Mesenchymal stem cell (in vitro differentiated cells and primary cell): ENCODE results near the gene MXI1.
"Not testable (repeated sequence)": the region's sequence is repeated elsewhere in the genome, so short reads cannot be mapped to it uniquely, and the experiment has no call there.

ENCODE experiments used
- DNase-seq: peaks from one replicate; pipeline ENCODE4 v3.0.0-alpha.2; 2013
- H2AFZ ChIP-seq: one replicate; pipeline ENCODE4 v1.6.1; 2013; ENCODE audit warnings: low read depth, mild to moderate bottlenecking, control low read depth, inconsistent platforms, low read length, moderate library complexity
- H2AK5ac ChIP-seq: 2 replicates; pipeline ENCODE4 v1.6.1; 2013; ENCODE audit warnings: low read length, moderate library complexity, mild to moderate bottlenecking, inconsistent platforms; ENCODE audit not compliant: severe bottlenecking
- H2BK120ac ChIP-seq: one replicate; pipeline ENCODE4 v1.6.1; 2013; ENCODE audit warnings: low read depth, mild to moderate bottlenecking, inconsistent platforms, low read length, moderate library complexity
- H2BK12ac ChIP-seq, 2 experiments: one replicate each; pipeline ENCODE4 v1.6.1; 2013; ENCODE audit warnings: inconsistent platforms in 2 of 2, low read length in 2 of 2, mild to moderate bottlenecking in 2 of 2, moderate library complexity in 2 of 2, control low read depth in 1 of 2
- H2BK15ac ChIP-seq: one replicate; pipeline ENCODE4 v1.6.1; 2013; ENCODE audit warnings: mild to moderate bottlenecking, low read depth, inconsistent platforms; ENCODE audit not compliant: poor library complexity, severe bottlenecking
- H2BK5ac ChIP-seq: 2 replicates; pipeline ENCODE4 v1.6.1; 2013; ENCODE audit warnings: low read depth, mild to moderate bottlenecking, low read length, control low read depth, inconsistent platforms; ENCODE audit not compliant: poor library complexity, severe bottlenecking
- H3K14ac ChIP-seq, 2 experiments: one replicate each; pipeline ENCODE4 v1.6.1; 2013; ENCODE audit warnings: inconsistent platforms in 2 of 2, low read length in 2 of 2, control low read depth in 1 of 2, mild to moderate bottlenecking in 1 of 2, moderate library complexity in 1 of 2
- H3K18ac ChIP-seq, 2 experiments: one replicate each; pipeline ENCODE4 v1.6.1; 2013; ENCODE audit warnings: inconsistent platforms in 2 of 2, low read length in 2 of 2, control low read depth in 1 of 2, low read depth in 1 of 2, mild to moderate bottlenecking in 1 of 2
- H3K23ac ChIP-seq, 2 experiments: one replicate each; pipeline ENCODE4 v1.6.1; 2013; ENCODE audit warnings: inconsistent platforms in 2 of 2, low read length in 2 of 2, mild to moderate bottlenecking in 2 of 2, moderate library complexity in 2 of 2, control low read depth in 1 of 2
- H3K27ac ChIP-seq: 2 replicates; pipeline ENCODE4 v1.5.1; 2013; ENCODE audit warnings: mild to moderate bottlenecking, moderate library complexity, low read length, control low read depth, inconsistent platforms; ENCODE audit not compliant: poor library complexity, severe bottlenecking
- H3K27me3 ChIP-seq, 2 experiments: 2 replicates each; pipeline versions ENCODE4 v1.6.1 to v1.7.0; 2013; ENCODE audit warnings: low read length in 2 of 2, mild to moderate bottlenecking in 2 of 2, moderate library complexity in 2 of 2, control low read depth in 1 of 2, inconsistent platforms in 1 of 2; ENCODE audit not compliant: control insufficient read depth in 1 of 2, insufficient read depth in 1 of 2
- H3K36me3 ChIP-seq, 2 experiments: 2 replicates each; pipeline versions ENCODE4 v1.6.1 to v1.7.0; 2013; ENCODE audit warnings: low read length in 2 of 2, control low read depth in 1 of 2, inconsistent platforms in 1 of 2, low read depth in 1 of 2, mild to moderate bottlenecking in 1 of 2; ENCODE audit not compliant: insufficient read depth in 2 of 2, control insufficient read depth in 1 of 2
- H3K4ac ChIP-seq, 2 experiments: one replicate each; pipeline ENCODE4 v1.6.1; 2013; ENCODE audit warnings: inconsistent platforms in 2 of 2, low read length in 2 of 2, mild to moderate bottlenecking in 2 of 2, moderate library complexity in 2 of 2, control low read depth in 1 of 2, low read depth in 1 of 2
- H3K4me1 ChIP-seq: 2 replicates; pipeline ENCODE4 v1.6.1; 2013; ENCODE audit warnings: low read depth, low read length, control low read depth; ENCODE audit not compliant: control insufficient read depth, insufficient read depth
- H3K4me2 ChIP-seq: 2 replicates; pipeline ENCODE4 v1.6.1; 2013; ENCODE audit warnings: low read length, mild to moderate bottlenecking, inconsistent platforms; ENCODE audit not compliant: poor library complexity, severe bottlenecking
- H3K4me3 ChIP-seq, 2 experiments: 2 replicates each; pipeline versions ENCODE4 v1.5.1 to v1.7.0; 2013; ENCODE audit warnings: low read length in 2 of 2, mild to moderate bottlenecking in 2 of 2, control low read depth in 1 of 2, low read depth in 1 of 2; ENCODE audit not compliant: insufficient read depth in 1 of 2
- H3K79me1 ChIP-seq: replicated peaks from 2 replicates; pipeline ENCODE4 v1.6.1; 2013; ENCODE audit warnings: mild to moderate bottlenecking, control low read depth, low read length, inconsistent platforms; ENCODE audit not compliant: poor library complexity, severe bottlenecking
- H3K9ac ChIP-seq: 2 replicates; pipeline ENCODE4 v1.7.0; 2013; ENCODE audit warnings: mild to moderate bottlenecking, low read length, moderate library complexity
- H3K9me3 ChIP-seq: 2 replicates; pipeline ENCODE4 v1.7.0; 2013; ENCODE audit warnings: mild to moderate bottlenecking, low read length; ENCODE audit not compliant: control insufficient read depth
- H4K8ac ChIP-seq: one replicate; pipeline ENCODE4 v1.6.1; 2013; ENCODE audit warnings: inconsistent platforms, mild to moderate bottlenecking, low read length, moderate library complexity
- H4K91ac ChIP-seq: one replicate; pipeline ENCODE4 v1.6.1; 2013; ENCODE audit warnings: mild to moderate bottlenecking, low read length, inconsistent platforms
- WGBS: methylation state at CpG from one replicate; pipeline ENCODE4 v1.1.7; 2013; ENCODE audit warnings: mixed read lengths; 5-methylcytosine and 5-hydroxymethylcytosine counted together

MXI1 gene

DNA sequence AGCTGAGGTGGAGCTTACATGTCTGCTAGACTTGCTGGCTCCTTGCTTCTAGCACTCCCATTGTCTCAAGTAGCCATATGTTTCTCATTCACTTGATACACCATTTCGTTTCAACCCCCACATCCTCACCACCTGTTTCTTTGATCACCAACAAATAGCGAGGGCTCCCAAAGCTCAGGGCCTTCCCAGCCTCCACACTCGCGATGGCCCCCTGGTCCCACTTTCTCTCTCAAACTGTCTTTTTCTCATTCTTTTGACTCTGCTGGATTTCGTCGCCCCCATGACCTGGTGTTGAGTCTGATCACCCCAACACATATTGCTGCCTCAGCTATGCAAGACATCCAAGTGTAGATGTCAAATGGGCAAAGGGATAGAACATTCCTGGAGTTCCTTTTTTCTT lies 123.3 kb downstream of the MXI1 start:
- Histone ChIP-seq H2AFZ (no peak overlapping the region), H4K8ac (no peak overlapping the region), H3K4me1 (peaks cover 8% of the 10 kb centered on the region), H4K91ac (no peak overlapping the region), H2AK5ac (no peak overlapping the region), H3K4me2 (no peak overlapping the region), H2BK120ac (no peak overlapping the region), H3K9me3 (peaks cover 16% of the 10 kb centered on the region), H2BK12ac (no peak overlapping the region), H3K14ac (no peak overlapping the region), H3K4ac (no peak overlapping the region), H3K4me3 (peak overlapping the region in 1 of 2 experiments; percentile 44), H3K79me1 (no peaks in the 10 kb centered on the region), H3K27me3 (no peaks in the 10 kb centered on the region), H3K27ac (no peak overlapping the region), H3K18ac (no peak overlapping the region), H3K9ac (no peak overlapping the region), H3K36me3 (peaks cover 0 to 4% of the 10 kb centered on the region in 2 experiments), H2BK5ac (no peak overlapping the region), H2BK15ac (no peak overlapping the region), H3K23ac (no peak overlapping the region)
- no peak for DNase-seq
- 89% methylated on average over 6 of the region's 6 CpGs for WGBS

DNA sequence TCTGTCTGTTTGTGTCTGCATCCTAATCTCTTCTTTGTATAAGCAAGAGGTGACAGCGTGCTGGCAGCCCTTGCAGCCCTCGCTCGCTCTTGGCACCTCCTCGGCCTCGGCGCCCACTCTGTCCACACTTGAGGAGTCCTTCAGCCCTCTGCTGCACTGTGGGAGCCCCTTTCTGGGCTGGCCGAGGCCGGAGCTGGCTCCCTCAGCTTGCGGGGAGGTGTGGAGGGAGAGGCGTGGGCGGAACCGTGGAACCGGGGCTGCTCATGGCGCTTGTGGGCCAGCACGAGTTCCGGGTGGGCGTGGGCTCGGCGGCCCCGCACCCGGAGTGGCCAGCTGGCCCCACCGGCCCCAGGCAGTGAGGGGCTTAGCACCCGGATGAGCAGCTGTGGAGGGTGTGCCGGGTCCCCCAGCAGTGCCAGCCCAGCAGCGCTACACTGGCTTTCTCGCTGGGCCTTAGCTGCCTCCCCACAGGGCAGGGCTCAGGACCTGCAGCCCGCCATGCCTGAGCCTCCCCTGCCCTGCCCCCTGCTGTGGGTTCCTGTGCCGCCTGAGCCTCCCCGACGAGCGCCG lies 123.9 kb downstream of the MXI1 start:
- H3K4ac ChIP-seq, H3K9ac ChIP-seq, H3K18ac ChIP-seq, H2BK12ac ChIP-seq, H2BK15ac ChIP-seq, H3K27me3 ChIP-seq, H3K14ac ChIP-seq, DNase-seq, H2AFZ ChIP-seq, H3K27ac ChIP-seq, H3K36me3 ChIP-seq, H3K4me3 ChIP-seq, H3K23ac ChIP-seq, H2BK5ac ChIP-seq, H2BK120ac ChIP-seq, H3K79me1 ChIP-seq, H4K8ac ChIP-seq, H4K91ac ChIP-seq, H2AK5ac ChIP-seq, H3K4me2 ChIP-seq, H3K4me1 ChIP-seq: not testable (repeated sequence)
- H3K9me3 ChIP-seq = peaks cover 16% of the 10 kb centered on the region
- 98% methylated on average over 32 of the region's 32 CpGs for WGBS

DNA sequence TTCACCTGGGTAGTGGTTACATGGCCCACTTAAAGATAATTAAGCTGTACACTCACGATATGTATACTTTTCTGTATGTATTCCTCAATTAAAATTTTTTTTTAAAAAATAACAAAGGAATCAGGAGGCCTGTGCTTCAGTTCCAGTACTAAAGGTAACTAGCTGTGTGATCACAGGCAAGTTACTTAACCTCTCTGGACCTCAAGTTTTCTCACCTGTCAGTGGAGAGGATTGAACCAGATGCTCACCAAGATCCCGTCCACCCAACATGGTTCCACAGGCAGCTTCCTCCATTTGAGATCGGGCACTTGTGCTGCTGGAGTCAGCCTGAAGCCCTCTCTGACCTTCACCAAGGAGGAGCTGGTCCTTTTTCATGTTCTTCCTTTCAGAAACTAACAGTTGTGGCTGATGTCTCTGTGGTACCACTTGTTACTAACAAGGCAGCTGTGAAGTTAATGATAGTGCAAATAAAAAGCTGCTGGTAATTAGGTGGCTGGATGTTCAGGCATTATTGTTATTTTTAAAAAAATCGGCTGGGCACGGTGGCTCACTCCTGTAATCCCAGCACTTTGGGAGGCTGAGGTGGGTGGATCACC lies 126.8 kb downstream of the MXI1 start:
- Histone ChIP-seq H3K27me3 (no peaks in the 10 kb centered on the region), H3K18ac (no peak overlapping the region), H2BK12ac (no peak overlapping the region), H3K23ac (no peak overlapping the region), H4K91ac (no peak overlapping the region), H3K9ac (no peak overlapping the region), H3K27ac (no peak overlapping the region), H2AK5ac (peak overlapping the region; percentile 54), H2BK5ac (no peak overlapping the region), H2AFZ (no peak overlapping the region), H3K4me2 (no peak overlapping the region), H2BK15ac (no peak overlapping the region), H3K36me3 (peaks cover 0 to 4% of the 10 kb centered on the region in 2 experiments), H3K14ac (no peak overlapping the region), H2BK120ac (no peak overlapping the region), H3K9me3 (peaks cover 16% of the 10 kb centered on the region), H3K4me1 (peaks cover 9% of the 10 kb centered on the region), H3K4me3 (no peak overlapping the region), H4K8ac (no peak overlapping the region), H3K79me1 (no peaks in the 10 kb centered on the region), H3K4ac (no peak overlapping the region)
- 80% methylated on average over 4 of the region's 5 CpGs for WGBS
- DNase-seq = no peak

DNA sequence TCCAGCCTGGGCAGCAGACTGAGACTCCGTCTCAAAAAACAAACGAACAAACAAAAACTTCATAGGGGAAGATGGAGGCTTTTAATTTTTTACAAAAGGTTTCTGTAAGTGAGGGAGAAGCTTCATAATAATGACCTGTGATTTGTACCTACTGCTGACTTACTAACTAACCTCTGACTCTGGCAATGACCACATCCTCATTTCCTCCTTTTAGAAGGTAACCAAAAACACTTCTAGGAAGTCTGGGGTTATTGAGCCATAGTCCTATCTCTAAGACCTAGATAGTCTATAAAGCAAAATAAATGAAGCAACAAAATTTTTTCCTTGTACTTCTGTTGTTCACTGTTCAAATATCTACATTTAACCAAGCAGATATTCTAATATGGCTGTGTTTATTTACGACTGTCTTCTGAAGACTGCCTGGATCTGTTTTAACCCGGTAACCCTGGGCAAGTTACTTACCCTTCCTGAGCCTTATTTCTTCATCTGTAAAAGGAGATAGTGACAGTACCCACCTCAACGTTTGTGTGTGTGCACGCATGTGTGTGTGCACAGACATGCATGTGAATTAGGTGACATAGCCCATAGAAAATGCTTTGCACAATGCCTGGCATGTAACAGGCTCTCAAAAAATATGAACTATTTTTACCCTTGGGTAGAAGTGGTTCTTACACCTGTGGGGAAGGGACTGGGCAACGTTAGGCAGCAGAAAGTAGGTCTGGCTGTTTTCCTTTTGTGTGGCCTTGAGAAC lies 128.1 kb downstream of the MXI1 start:
- Histone ChIP-seq H2BK120ac (no peak overlapping the region), H2AK5ac (peak overlapping the region; percentile 44), H2AFZ (no peak overlapping the region), H3K27me3 (no peaks in the 10 kb centered on the region), H2BK15ac (peak overlapping the region; percentile 1), H3K36me3 (peaks cover 0 to 3% of the 10 kb centered on the region in 2 experiments), H3K27ac (peak overlapping the region; percentile 63), H2BK5ac (no peak overlapping the region), H3K14ac (no peak overlapping the region), H3K9me3 (peaks cover 6% of the 10 kb centered on the region), H2BK12ac (no peak overlapping the region), H3K4me3 (peak overlapping the region in 1 of 2 experiments; percentile 45), H3K4me2 (peak overlapping the region; percentile 27), H4K8ac (no peak overlapping the region), H3K9ac (peak overlapping the region; percentile 58), H4K91ac (no peak overlapping the region), H3K18ac (no peak overlapping the region), H3K4me1 (peaks cover 9% of the 10 kb centered on the region), H3K79me1 (no peaks in the 10 kb centered on the region), H3K23ac (no peak overlapping the region), H3K4ac (no peak overlapping the region)
- 73% methylated on average over 5 of the region's 7 CpGs for WGBS
- no peak for DNase-seq
